GM12801 (cell line): ENCODE data around the gene ATP7A.

ENCODE experiments used
- CTCF ChIP-seq: IDR thresholded peaks from one replicate; pipeline ENCODE4 v1.5.1; 2011; ENCODE audit warnings: control low read depth; ENCODE audit not compliant: insufficient read length; ENCODE audit errors: extremely low read depth

ATP7A gene

GRCh38 chrX:77935886-77936285 lies 25.4 kb downstream of the ATP7A start:
- TF ChIP-seq CTCF, result no peak

GRCh38 chrX:77936299-77936698 lies 25.8 kb downstream of the ATP7A start:
- no peak for TF ChIP-seq CTCF

GRCh38 chrX:77937291-77937690 lies 26.8 kb downstream of the ATP7A start:
- no peak for TF ChIP-seq CTCF

GRCh38 chrX:77938083-77938680 lies 27.7 kb downstream of the ATP7A start:
- TF ChIP-seq CTCF, result no peak

GRCh38 chrX:77945910-77946545 lies 35.5 kb downstream of the ATP7A start:
- TF ChIP-seq CTCF, result no peak

- no peak for TF ChIP-seq CTCF
Observed at GRCh38 chrX:77946571-77946970, 36.1 kb downstream of the ATP7A start.

GRCh38 chrX:77949840-77950239 lies 39.3 kb downstream of the ATP7A start:
- no peak for TF ChIP-seq CTCF
